ENCODE results near the gene HM13. TPM values are rescaled to one million over a fixed set of nuclear protein-coding genes. Genes with fewer than 3 reads are reported as not detected.
"Not testable (repeated sequence)": the region's sequence is repeated elsewhere in the genome, so short reads cannot be mapped to it uniquely, and the experiment has no call there.

HM13 gene
- total RNA-seq, 1 donor from 2014 or later = 44.9 TPM

DNA sequence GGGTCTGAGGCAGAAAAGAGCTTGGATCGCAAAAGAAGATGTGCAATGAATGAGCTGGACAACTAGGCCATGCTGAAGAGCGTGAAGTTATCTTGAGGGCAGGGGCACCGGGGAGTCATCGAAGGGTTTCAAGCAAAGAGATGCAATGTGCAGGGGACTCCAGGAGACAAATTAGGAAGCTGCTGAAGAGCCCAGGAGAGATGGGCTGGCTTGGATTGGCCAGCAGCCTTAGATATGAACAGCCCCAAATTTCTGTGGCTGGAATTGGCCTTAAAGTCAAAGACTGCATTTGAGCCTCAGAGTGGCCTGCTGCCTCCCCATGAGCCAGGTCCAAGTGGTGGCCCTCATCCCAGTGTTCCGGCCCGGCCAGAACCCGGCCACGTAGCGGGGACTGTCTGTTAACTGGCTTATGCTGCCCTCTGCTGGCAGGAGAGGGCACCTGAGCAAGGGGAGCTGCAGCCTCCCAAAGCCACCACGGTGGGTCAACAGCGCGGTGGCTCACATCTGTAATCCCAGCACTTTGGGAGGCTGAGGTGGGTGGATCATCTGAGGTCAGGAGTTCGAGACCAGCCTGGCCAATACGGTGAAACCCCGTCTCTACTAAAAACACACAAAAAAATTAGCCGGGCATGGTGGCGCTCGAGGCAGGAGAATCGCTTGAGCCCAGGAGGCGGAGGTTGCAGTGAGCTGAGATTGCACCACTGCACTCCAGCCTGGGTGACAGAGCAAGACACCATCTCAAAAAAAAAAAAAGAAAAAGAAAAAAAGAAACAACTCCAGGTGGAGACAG, 11.2 kb upstream of the HM13 start:
- DNase-seq = peak; percentile 85

DNA sequence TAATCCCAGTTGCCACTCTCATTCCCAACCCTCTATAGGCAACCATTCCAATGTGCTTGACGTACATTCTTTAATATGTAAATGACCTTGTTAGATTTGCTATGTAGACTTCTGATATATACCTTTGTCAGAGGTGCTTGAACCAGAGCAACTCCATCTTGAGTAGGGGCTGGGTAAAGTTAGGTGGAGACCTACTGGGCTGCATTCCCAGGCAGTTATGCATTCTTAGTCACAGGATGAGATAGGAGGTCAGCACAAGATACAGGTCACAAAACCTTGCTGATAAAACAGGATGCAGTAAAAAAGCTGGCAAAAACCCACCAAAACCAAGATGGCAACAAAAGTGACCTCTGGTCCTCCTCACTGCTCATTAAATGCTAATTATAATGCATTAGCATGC, 8.3 kb upstream of the HM13 start:
- DNase-seq = no peak

- DNase-seq = no peak
Measured at GRCh38 chr20:31508517-31509244, 5.6 kb upstream of the HM13 start.

- no peak for DNase-seq
Measured at GRCh38 chr20:31515072-31515774, 981 bp downstream of the HM13 start.

DNA sequence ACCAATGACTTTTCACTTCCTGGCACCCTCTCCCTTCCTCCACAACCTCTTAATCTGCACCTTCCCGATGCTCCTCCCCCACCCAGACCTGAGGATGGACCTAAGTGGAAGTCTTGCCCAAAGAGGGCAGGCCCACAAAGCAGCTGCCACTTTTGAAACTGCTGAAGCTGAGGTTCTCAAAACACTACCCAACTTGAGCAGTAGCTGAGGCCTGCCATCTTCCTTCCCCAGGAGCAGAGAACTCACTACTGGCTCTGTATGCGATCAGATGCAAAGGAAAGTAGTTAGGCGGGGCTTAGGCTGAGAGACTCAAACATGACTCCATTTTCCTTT, 1.5 kb downstream of the HM13 start:
- no peak for DNase-seq

DNA sequence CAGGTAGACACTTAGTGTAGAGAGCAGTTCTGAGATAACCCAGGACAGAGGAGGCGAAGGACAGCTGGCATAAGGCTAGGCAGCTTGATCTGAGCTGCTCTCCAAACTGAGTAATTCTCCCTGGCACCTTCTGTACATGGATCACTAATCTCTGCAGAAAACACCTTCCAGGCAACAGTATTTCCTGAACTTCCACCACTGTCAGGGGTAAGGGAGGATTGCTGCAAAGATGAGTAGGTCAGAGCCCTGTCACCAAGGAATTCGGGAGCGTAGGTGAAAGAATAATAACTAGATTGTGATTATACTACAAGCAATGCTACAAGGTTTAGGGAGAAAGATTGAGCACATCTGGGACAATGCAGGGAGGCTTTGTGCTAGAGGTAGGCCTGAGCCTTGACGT, 1.9 kb downstream of the HM13 start:
- DNase-seq = no peak

DNA sequence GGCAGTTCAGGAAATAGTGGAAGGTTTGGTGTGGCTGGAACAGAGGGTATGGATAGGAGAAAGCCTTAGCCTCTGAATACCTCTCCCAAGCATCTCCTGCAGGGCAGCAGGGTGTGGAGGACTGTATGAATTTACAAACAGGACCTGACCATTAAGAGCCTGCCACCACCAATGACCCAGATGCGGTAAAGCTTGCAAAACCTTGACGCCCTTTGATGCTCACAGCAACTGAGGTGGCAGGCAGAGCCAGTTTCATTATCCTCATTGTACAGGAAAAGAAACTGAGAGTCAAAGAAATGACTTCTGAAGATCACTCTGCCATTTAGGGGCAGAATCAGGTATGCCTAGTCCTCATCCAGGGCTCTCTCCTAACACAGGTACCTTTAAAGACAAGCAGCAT, 2.4 kb downstream of the HM13 start:
- no peak for DNase-seq

DNA sequence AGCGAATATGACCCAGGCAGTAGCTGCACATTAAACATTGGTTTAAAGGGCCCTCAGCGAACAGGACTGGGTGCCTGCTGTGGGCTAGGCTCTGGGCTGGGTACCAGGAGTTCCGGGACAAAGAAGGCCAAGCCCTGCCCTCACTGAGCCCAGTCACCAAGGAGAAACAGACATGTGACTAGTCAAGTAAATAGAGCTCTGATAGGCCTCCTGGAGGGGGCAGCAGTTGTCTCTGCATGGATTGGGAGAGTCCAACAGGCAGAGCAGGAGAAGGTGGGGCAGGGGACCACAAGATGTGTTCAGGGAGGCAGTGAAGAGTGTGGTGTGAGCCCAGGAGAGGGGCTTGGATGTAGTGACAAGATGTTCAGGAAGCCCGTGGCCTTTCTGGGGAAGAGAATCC, 3.1 kb downstream of the HM13 start:
- peak; percentile 78 for DNase-seq

- DNase-seq = not testable (repeated sequence)
Measured at GRCh38 chr20:31521267-31521666, 7.0 kb downstream of the HM13 start.

DNA sequence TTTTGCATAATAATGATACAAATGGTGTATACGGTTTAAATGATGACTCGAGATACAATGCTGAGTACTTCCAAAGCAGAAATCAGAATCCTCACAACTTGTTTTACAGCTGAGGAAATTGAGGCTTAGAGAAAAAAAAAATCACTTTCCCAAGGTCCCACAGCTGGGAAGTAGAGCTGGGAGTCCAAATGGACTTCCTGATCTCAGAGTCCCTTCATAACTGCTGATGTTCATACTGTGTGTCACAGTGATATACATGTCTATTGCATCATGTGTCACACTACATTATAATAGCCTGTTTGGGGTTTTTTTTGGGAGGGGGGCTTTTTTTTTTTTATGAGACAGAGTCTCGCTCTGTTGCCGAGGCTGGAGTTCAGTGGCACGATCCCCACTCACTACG, 8.5 kb downstream of the HM13 start:
- DNase-seq = no peak

DNA sequence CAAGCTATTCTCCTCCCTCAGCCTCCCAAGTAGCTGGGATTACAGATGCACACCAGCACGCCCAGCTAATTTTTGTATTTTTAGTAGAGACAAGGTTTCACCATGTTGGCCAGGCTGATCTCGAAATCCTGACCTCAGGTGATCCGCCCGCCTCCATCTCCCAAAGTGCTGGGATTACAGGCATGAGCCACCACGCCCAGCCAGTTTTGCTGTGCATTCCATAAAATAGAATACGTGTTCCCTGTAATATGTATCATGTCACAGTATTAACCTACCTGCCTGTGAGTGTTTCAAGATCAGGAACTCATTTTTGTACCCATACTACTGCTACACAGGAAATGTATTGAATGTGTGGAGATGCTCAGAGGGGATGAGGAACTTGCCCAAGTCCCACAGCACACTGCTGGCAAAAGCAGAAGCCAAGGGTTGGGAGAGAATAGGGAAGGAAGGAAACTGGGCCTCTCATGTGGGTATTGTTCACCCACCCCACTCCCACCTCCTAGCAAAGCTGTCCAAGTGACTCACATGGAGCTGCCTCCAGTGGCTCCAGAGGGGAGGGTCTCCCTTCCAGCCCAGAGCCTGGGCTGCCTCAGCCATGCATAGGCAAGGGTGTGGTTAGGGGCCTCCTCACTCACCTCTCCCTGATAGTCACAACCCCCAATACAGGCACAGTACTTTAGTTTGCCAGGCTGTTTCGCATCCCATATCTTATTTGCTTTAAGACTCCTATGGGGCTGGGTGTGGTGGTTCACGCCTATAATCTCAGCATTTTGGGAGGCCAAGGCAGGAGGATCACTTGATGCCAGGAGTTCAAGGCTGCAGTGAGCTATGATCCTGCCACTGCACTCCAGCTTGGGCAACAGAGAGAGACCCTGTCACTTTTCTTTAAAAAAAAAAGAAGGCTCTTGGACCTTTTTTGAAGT, 9.4 kb downstream of the HM13 start:
- DNase-seq = peak; percentile 83

- DNase-seq = no peak
Measured at GRCh38 chr20:31527266-31527665, 13.0 kb downstream of the HM13 start.

DNA sequence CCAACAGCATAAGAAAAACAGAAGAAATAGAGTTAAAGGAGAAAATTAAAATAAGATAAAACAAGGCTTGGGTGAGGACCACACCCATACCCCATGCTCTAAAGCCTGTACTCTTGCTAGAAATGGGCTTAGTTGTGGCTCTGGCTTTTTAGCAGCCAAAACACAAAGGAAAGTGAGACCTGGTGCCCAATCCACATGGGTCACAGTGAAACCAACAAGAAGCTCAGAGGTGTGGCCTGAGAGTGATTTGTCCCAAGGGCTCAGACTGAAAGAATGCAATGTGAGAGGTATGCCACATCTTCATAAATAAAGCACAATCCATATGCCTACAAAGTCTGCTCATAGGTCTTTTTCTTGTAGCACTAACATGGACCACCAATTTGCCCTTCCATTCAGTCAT, 21.1 kb downstream of the HM13 start:
- no peak for DNase-seq

DNA sequence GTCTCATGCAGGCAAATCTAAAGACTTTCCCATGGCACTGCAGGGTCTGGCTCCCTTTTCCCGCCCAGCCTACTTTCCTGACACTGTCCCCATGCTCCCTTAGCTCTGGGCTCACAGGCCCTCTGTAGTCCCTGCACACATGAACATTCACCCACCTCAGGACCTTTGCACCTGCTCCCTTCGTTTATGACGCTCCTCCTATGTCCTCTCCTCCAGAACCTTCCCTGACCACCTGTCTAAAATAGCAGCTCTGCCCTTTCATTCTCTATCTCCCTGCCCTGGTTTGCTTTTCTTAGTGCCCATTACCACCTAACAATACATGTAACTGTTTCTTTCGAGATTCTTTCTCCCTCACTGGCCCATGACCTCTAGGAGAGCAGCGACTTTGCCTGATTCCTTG, 22.3 kb downstream of the HM13 start:
- DNase-seq = no peak

GRCh38 chr20:31537116-31537871, 23.1 kb downstream of the HM13 start:
- DNase-seq = no peak

GRCh38 chr20:31537890-31538289, 23.6 kb downstream of the HM13 start:
- no peak for DNase-seq

GRCh38 chr20:31538326-31538725, 24.1 kb downstream of the HM13 start:
- no peak for DNase-seq

DNA sequence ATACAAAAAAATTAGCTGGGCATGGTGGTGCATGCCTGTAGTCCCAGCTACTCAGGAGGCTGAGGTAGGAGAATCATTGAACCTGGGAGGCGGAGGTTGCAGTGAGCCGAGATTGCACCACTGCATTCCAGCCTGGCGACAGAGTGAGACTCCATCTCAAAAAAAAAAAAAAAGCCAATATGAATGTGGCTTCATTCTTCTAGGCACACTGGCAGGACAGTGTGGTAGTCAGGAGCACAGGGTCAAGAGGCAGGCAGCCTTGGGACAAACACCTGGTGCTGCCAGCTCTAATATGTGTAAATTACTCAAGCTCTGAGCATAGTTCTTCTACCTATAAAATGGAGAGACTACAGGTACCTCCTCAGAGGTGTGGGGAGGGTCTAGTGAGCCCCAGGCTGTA, 25.4 kb downstream of the HM13 start:
- not testable (repeated sequence) for DNase-seq

GRCh38 chr20:31540406-31540805, 26.2 kb downstream of the HM13 start:
- DNase-seq = no peak

DNA sequence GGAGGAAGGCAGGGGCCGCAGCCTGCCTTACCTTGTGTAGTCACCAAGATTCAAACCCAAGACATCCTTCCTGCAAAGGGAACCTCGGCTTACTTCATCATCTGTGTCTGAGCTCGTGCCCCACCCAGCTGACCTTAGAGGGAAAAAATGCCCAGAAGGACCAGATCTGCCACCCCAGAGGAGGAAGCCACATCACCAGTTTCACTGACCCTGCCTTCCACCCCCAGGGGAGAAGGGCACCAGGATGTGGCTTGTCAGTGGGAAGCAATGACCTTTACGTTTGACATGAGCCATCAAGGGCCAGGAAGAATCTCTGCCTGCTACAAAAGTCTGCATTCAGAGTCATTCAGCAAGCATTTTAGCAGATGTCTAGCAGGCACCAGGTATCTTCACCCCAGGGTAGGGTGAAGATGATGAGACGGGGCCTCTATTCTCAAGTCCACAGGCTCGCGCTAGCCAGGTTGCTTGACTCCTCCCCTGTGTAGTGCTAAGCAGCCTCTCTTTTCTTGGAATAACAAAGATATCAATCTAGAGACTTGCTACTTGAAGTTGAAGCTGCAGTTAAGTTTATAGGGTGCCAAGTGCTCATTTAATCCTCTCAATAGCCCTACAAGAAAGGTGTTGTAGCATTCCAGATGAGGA, 28.1 kb downstream of the HM13 start:
- no peak for DNase-seq

DNA sequence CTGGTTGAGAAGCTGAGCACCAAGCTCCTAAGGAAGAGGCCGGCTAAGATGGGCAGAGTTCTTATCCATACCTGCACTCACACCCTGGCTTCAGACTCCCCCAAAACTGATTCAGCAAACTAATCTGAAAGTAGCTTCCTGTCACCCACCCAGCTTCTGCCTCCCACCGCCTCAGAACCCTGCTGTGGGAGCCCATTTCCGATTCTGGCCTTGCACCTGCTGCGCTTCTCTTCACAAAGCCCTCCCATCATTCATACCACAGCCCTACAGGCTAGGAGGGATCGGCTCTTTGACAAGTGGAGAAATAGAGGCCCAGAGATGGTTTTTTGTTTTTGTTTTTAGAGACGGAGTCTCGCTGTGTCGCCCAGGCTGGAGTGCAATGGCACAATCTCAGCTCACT, 28.7 kb downstream of the HM13 start:
- no peak for DNase-seq

Data from dermis blood vessel endothelial cell (primary cell).